Measurements from ENCODE around the gene RDH14.

The RDH14 gene

GRCh38 chr2:18560031-18560796 is at the start of gene RDH14:
TSS of gene RDH14 (minus strand) at chr2:18560653. CDS start at chr2:18560572, 81 bp downstream.
- peak; percentile 70 to 98 (median 93) for DNase-seq

GRCh38 chr2:18610090-18610489 is 49.6 kb upstream of the RDH14 start:
- DNase-seq = no peak

- DNase-seq = no peak
Measured at GRCh38 chr2:18605115-18605514, 44.7 kb upstream of the RDH14 start.

GRCh38 chr2:18604531-18604885 is 44.1 kb upstream of the RDH14 start:
- no peak for DNase-seq

GRCh38 chr2:18603854-18604530 is 43.5 kb upstream of the RDH14 start:
- DNase-seq = no peak

- DNase-seq = no peak
Measured at GRCh38 chr2:18602298-18602697, 41.8 kb upstream of the RDH14 start.

- DNase-seq = no peak
Measured at GRCh38 chr2:18600255-18600613, 39.8 kb upstream of the RDH14 start.

GRCh38 chr2:18599509-18600254 is 39.2 kb upstream of the RDH14 start:
- no peak for DNase-seq

GRCh38 chr2:18598848-18599484 is 38.5 kb upstream of the RDH14 start:
- no peak for DNase-seq

- DNase-seq = no peak
Measured at GRCh38 chr2:18597618-18598017, 37.2 kb upstream of the RDH14 start.

- DNase-seq = no peak
Measured at GRCh38 chr2:18596993-18597392, 36.5 kb upstream of the RDH14 start.

GRCh38 chr2:18593496-18593895 is 33.0 kb upstream of the RDH14 start:
- DNase-seq = no peak

- no peak for DNase-seq
Measured at GRCh38 chr2:18592372-18592771, 31.9 kb upstream of the RDH14 start.

- no peak for DNase-seq
Measured at GRCh38 chr2:18589354-18589753, 28.9 kb upstream of the RDH14 start, which contains the start of gene NT5C1B. TSS of gene NT5C1B (minus strand) at chr2:18589569. CDS start at chr2:18589468, 101 bp downstream.

- DNase-seq = no peak
Measured at GRCh38 chr2:18588802-18589201, 28.3 kb upstream of the RDH14 start.

GRCh38 chr2:18588049-18588448 is 27.6 kb upstream of the RDH14 start:
- no peak for DNase-seq

- no peak for DNase-seq
Measured at GRCh38 chr2:18585526-18585925, 25.1 kb upstream of the RDH14 start.

GRCh38 chr2:18584608-18584954 is 24.1 kb upstream of the RDH14 start:
- DNase-seq = no peak

GRCh38 chr2:18583905-18584607 is 23.6 kb upstream of the RDH14 start:
- peak in 1 of 58 donors; percentile 8 for DNase-seq

- no peak for DNase-seq
Measured at GRCh38 chr2:18580606-18581005, 20.2 kb upstream of the RDH14 start.

GRCh38 chr2:18578033-18578432 is 17.6 kb upstream of the RDH14 start:
- no peak for DNase-seq

All from anterior cingulate cortex (tissue), 58 donors.